ENCODE data around the gene KEL.

The KEL gene

DNA sequence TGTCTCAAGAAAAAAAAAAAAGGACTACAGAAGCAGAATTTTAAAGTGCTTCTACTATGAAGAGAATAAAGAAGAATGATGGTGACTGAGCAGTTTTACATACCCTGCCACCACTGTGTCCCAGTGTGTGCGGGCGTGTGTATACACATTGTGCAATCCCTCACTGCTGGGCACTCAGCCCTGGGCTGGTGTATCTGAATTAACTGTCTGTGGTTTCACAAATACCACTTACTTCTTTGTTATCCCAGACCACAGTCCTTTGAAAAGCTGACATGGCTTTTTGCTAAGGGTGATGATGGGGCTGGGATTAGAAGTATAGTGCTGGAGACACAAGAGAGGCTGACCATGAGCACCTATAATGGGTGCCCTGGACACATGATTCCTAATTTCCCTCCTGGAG lies 55.5 kb downstream of the KEL start:
- TF ChIP-seq GATA3 (IDR thresholded peaks at IDR 0.05; ENCODE audit: low read depth, low read length) (no peak), GATA2 (IDR thresholded peaks at IDR 0.05; ENCODE audit: low read depth, low read length) (no peak)

DNA sequence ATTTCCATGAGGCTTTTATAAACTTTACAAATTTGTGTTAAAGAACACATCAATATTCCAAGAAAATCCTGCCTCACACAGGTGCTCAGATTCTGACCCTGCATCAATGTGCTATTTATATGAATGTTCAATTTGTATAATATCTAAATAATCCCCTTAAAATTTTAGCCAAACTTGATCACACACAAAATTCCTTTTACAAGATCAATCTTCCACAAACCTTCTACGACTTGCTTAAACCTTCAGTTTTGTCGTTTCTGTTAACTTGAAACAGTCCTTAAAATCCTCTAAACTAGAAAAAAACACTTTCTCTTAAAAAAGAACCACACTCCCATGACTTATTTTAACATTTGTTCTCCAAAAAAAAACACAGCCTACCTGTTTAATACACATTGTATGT lies 56.4 kb downstream of the KEL start:
- TF ChIP-seq GATA3 (IDR thresholded peaks at IDR 0.05; ENCODE audit: low read depth, low read length) = no peak
- no peak for TF ChIP-seq GATA2 (IDR thresholded peaks at IDR 0.05; ENCODE audit: low read depth, low read length)

DNA sequence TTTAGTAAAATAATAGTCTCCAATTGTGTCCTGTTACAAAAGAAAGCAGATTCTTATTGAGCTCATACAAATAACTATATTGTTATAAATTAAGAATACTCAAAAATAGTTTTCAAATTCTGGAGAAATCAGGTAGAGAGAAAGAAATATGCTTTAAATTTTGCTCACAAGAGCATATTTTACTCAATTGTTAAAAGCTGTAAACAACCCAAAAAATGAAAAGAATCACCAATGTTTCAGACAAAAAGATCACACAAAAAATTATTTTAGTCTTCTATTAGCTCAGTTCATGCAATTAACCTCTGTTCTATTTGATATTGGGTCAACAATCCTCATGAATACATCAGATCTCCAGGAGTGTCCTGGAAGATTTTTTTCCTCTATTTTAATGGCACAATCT lies 58.0 kb downstream of the KEL start:
- TF ChIP-seq GATA2 (IDR thresholded peaks at IDR 0.05; ENCODE audit: low read depth, low read length) (no peak), GATA3 (IDR thresholded peaks at IDR 0.05; ENCODE audit: low read depth, low read length) (no peak)

DNA sequence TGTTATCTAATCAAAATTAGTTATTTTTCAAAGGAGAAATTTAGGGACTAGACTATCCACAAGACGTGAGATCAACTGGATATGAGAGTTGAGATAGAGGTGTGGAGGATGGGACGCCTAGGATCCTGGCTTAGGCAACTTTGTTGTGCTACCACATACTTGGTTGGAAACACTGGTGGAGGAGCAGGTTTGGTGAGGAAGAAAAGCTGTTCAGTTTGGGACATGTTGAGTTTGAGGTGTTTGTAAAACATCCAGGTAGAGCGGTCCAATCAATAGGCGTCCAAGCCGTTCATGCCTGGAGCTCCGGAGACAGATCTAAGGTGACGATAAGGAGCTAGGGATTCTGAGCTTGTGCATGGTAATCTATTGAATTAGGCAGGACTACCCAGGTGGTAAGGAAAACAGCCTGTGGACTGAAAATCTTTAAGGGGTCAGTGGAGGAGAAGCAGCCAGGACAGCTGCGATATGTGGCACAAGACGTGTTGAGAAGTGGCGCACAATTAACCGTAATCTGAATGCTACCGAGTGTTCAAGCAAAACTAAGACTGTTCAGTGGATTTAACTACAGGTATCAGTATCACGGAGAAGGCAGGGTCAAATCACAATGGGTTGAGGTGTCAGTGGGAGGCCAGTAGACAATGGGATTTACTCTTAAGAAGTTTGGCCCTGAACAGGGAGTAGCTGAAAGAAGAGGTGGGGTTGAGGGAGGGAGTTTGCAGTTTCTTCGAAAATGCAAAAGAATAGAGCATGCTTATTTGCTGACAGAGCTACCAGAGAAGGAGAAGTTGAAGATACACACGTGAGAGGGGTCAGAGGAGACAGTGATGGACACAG lies 60.5 kb downstream of the KEL start:
- no peak for TF ChIP-seq GATA2 (IDR thresholded peaks at IDR 0.05; ENCODE audit: low read depth, low read length)
- TF ChIP-seq GATA3 (IDR thresholded peaks at IDR 0.05; ENCODE audit: low read depth, low read length) = no peak

DNA sequence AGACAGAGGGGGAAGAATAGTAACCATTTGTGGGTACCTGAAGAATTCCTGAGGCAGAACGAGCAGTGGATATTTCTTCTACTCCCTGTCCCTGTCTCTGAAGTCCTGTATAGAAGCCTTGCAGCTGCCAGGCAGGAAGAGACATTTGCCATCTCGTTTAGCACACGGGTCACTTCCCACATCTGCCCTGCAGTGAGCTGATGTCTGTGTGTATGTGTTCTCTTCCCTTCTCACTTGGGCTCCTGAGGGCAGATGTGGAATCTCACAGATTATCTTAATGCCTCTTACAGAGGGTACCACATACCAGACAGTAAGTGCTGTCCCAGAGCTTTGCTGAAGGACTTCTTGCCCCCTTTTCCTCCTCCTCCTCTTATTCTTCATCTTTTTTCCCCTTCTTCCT lies 62.5 kb downstream of the KEL start:
- TF ChIP-seq GATA3 (IDR thresholded peaks at IDR 0.05; ENCODE audit: low read depth, low read length) (no peak), GATA2 (IDR thresholded peaks at IDR 0.05; ENCODE audit: low read depth, low read length) (no peak)

DNA sequence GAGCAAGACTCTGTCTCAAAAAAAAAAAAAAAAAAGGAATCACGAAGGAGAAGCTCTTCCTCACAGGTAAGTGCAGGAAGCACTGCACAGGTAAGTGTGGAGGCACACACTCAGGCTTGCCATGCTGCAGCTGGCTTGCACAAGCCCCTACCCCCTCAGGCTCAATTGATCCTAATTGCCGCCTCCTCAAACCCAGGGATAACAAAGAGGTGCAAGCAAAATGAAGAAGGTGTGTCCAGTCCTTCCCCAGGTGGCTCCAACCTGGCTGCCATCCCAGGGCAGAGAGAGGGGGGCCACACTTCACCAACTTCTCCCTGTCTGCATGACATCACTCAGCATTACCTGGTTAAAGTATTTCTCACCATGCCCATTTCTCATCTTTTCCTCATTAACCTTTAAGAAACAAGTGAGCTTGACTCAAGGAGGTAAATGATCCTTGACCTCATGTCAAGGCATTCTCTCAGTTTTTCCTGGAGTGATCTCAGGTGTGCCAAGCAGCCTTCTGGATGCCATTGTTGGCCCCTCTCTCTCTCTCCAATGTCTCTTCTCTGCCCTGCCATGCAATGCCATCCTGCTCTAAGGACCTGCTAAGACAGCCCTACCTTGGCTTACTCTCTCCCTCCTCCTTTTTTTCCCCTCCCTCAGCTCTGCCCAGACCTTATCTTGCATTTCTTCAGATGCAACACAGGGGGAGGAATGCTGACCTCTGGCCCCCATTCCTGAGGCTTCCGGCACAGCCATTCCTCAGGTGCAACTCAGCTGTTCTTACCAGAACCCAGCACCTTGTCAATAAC lies 63.6 kb downstream of the KEL start:
- TF ChIP-seq GATA3 (IDR thresholded peaks at IDR 0.05; ENCODE audit: low read depth, low read length) (no peak), GATA2 (IDR thresholded peaks at IDR 0.05; ENCODE audit: low read depth, low read length) (no peak)

DNA sequence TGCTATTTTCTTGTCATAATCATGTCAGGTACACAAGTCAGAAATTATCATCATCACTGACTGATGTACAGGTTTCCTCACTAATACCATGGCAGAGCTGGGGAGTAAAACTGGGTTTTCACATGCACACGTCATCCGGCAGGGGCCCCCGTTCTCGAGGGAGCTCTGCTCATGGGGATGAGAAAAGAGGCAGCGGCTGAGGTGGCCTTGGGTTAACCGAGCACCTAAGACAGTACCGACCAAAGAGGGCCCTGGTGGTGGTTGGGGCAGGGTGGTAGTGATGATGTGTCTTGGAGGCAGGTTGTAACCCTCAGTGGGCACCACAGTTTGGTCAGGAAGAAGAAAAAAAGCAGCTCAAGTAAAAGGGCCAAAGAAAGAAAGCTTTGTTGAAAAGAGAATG lies 64.5 kb downstream of the KEL start:
- no peak for TF ChIP-seq GATA2 (IDR thresholded peaks at IDR 0.05; ENCODE audit: low read depth, low read length)
- TF ChIP-seq GATA3 (IDR thresholded peaks at IDR 0.05; ENCODE audit: low read depth, low read length) = no peak

DNA sequence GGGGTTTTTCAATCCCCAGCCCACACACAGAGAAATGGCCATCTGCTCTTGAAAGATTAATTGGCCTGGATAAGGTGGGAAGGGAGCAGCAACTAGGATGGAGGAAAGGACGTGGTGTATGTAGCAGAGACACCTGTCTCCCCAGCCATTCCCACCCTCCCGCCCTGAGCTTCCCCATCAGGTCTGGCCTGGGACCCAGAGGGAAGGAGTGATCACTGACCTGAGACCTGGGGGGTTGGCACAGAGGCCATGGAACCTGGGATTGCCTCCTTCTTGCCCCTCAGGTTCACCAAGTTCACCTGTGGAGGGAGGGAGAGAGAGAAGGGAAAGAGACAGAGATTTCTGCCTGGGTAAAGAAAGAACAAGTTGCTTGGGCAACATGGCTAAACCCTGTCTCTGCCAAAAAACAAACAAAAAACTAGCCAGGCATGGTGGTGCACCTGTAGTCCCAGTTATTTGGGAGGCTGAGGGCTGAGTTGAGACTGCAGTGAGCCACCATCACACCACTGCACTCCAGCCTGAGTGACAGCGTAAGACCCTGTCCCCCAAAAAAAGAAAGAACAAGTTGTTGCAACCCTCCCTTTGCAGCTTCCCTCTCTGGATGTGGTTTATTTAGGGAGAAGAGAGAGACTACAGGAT lies 65.3 kb downstream of the KEL start:
- no peak for TF ChIP-seq GATA3 (IDR thresholded peaks at IDR 0.05; ENCODE audit: low read depth, low read length)
- no peak for TF ChIP-seq GATA2 (IDR thresholded peaks at IDR 0.05; ENCODE audit: low read depth, low read length)

DNA sequence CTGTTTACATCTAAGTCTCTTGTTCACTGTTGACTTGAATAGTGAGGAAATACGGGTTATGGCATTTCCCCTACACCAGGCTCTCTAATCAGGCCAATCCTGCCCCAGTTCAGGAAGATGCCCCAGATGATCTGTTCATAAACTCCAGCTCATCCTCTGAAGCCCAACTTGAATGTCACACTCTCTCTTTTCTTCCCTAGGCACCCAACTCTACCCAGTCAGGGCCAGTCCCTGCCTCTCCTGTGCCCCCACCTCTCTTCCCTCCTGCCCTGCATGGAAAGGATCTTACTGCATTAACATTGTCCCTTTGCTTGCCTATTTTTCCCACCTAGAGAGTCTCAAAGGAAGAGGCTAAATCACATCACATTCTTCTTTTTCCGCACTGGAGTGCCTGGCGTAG lies 66.0 kb downstream of the KEL start:
- TF ChIP-seq GATA2 (IDR thresholded peaks at IDR 0.05; ENCODE audit: low read depth, low read length) (no peak), GATA3 (IDR thresholded peaks at IDR 0.05; ENCODE audit: low read depth, low read length) (no peak)

DNA sequence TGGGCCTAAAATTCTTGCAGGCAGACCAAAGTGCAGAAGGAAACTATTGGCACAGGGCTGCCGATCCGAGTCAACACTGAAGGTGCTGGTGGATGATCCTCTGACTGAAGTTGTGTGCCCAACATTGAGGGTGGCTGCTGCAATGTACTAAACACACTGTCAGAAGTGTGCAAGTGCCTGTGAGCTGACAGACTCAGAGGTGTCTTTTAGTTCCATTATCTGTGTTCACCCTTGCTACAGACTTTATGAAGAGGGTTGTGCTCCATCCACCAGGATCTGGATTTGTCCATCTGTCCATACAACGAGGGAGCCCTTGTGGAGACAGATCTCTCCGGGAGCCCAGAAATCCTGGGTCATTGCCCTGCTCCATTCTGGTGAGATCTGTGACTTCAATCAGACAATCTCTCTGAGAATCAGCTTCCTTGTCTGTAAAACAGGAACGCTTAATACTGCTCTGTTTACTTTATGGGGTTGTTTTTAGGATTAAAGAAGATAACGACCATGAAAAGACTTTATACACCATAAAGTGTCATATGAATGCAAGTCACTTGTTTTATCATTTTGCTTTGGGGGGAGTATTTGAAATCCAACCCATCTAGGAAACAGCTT lies 67.1 kb downstream of the KEL start:
- no peak for TF ChIP-seq GATA2 (IDR thresholded peaks at IDR 0.05; ENCODE audit: low read depth, low read length)
- no peak for TF ChIP-seq GATA3 (IDR thresholded peaks at IDR 0.05; ENCODE audit: low read depth, low read length)

DNA sequence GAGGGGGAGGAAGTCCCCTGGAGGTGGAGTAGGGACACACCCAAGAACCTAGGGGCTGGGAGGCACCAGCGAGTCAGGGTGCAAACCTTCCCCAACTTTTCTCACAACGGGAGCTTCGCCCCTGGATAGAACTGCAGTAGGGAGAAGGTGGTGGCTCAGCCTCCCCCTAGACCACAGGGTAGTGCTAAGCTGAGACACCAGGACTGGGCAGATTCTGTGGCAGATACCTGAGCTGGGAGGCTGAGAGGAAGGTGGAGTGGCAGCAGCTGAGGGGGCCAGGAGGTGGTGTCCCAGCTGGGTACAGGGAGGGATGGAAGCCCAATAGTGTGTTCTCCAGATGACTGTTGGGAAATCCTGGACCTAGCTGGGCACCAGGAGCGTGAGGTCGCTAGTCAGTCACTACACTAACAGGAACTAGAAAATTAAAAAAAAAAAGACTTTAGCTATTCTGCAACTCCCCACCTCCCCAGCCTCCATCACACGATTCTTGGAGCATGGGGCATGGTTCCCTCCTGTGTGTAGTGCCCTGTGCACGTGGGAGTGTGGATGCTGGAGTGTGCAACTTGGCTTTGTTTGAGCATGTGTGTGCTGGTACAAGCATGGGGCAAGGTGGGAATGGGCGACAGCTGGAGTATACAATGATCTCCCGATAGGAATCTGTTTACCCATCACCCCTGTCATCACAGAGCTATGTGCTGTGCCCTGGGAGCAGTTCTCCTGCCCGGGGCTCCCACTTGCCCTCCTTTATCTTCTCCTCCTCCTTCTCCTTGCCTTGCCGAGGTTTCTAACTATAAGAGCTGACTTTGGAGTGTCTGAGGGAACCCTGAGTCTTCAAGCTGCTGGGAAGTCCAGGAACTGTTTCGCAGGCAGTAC lies 67.8 kb downstream of the KEL start:
- TF ChIP-seq GATA3 (IDR thresholded peaks at IDR 0.05; ENCODE audit: low read depth, low read length) (no peak), GATA2 (IDR thresholded peaks at IDR 0.05; ENCODE audit: low read depth, low read length) (no peak)

DNA sequence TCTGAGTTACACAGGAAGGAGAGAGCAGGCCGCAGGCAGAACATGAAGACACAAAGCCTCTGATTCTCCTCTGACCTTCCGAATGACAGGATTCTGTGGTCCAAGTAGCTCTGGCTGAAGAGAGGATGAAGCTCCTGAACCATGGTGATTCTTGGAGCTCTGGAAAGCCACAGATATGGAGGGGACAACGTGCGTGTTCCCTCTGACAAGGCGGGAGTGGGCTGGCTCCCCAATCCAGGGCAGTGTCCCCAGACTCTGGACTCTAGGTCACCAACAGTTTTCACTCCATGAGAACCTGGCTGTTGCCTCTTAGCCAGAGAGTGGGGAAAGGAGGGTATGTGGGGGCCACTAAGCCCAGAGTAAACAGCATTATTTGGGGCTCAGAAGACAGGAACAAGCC lies 69.2 kb downstream of the KEL start:
- TF ChIP-seq GATA3 (IDR thresholded peaks at IDR 0.05; ENCODE audit: low read depth, low read length) = no peak
- no peak for TF ChIP-seq GATA2 (IDR thresholded peaks at IDR 0.05; ENCODE audit: low read depth, low read length)

DNA sequence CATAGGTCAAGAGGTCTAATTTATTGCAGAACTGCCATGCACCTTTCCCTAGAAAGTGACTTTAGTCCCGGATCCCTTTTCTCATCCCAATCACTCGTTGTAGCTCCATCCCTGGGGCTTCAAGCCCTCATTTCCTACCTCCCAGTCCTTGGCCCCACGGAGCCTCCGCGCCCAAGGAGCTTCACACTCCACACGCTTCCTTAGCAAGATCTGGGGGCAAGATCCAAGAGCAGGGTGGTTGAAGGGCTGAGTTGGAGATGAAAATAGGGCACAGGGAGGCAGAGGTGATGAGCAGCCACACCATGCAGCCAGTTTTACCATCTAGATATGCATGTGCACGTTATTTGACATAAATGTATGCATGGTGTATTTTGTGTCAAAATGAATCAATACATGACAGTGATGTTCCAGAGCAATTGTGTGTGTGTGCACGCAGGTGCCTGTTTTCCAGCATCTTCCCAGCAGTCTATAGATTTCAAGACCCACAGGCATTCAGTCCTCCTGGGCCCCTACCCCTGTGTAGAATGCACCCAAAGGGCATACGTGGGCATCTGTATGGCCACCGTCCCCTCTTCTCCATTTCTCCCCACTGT lies 70.6 kb downstream of the KEL start:
- no peak for TF ChIP-seq GATA2 (IDR thresholded peaks at IDR 0.05; ENCODE audit: low read depth, low read length)
- TF ChIP-seq GATA3 (IDR thresholded peaks at IDR 0.05; ENCODE audit: low read depth, low read length) = no peak

Measured in SH-SY5Y (cell line).